Stromal cell of bone marrow (primary cell): Measurements from ENCODE around the gene GNG7.
"Not testable (repeated sequence)": the region's sequence is repeated elsewhere in the genome, so short reads cannot be mapped to it uniquely, and the experiment has no call there.

ENCODE experiments used
- DNase-seq: peaks from one replicate; pipeline ENCODE4 v3.0.0-alpha.2; 2012; ENCODE audit warnings: low read depth

Gene GNG7

GRCh38 chr19:2550431-2551171 lies 151.9 kb downstream of the GNG7 start:
- DNase-seq: no peak

GRCh38 chr19:2549701-2550191 lies 152.7 kb downstream of the GNG7 start:
- peak; percentile 89 for DNase-seq

GRCh38 chr19:2548966-2549365 lies 153.5 kb downstream of the GNG7 start:
- DNase-seq: no peak

GRCh38 chr19:2547721-2548120 lies 154.8 kb downstream of the GNG7 start:
- DNase-seq: no peak

- no peak for DNase-seq
These were observed 155.3 kb downstream of the GNG7 start for GRCh38 chr19:2547033-2547680.

GRCh38 chr19:2546128-2547032 lies 156.1 kb downstream of the GNG7 start:
- no peak for DNase-seq

GRCh38 chr19:2545416-2546127 lies 156.9 kb downstream of the GNG7 start:
- not testable (repeated sequence) for DNase-seq

GRCh38 chr19:2544576-2545415 lies 157.7 kb downstream of the GNG7 start:
- no peak for DNase-seq

- peak; percentile 94 for DNase-seq
These were observed 158.7 kb downstream of the GNG7 start for GRCh38 chr19:2543463-2544442.

- DNase-seq: not testable (repeated sequence)
These were observed 159.4 kb downstream of the GNG7 start for GRCh38 chr19:2543072-2543462.

- no peak for DNase-seq
These were observed 160.0 kb downstream of the GNG7 start for GRCh38 chr19:2542341-2543069.

GRCh38 chr19:2540646-2541454 lies 161.6 kb downstream of the GNG7 start:
- DNase-seq: peak; percentile 75

GRCh38 chr19:2540251-2540645 lies 162.2 kb downstream of the GNG7 start:
- no peak for DNase-seq

GRCh38 chr19:2538096-2538757 lies 164.3 kb downstream of the GNG7 start:
- DNase-seq: no peak

GRCh38 chr19:2537584-2537983 lies 164.9 kb downstream of the GNG7 start:
- DNase-seq: not testable (repeated sequence)

GRCh38 chr19:2536461-2536860 lies 166.0 kb downstream of the GNG7 start:
- DNase-seq: no peak

GRCh38 chr19:2534423-2535013 lies 168.0 kb downstream of the GNG7 start:
- DNase-seq: no peak
